ENCODE measurements around the gene TGIF2. TPM values are rescaled to one million over a fixed set of nuclear protein-coding genes. Genes with fewer than 3 reads are reported as not detected.

Gene TGIF2
- total RNA-seq, 1 experiment from 2014 or later = 81.7 TPM

GRCh38 chr20:36547186-36548005, 26.0 kb upstream of the TGIF2 start:
- Histone ChIP-seq H3K23ac (ENCODE audit: insufficient read length, low read depth, low read length) (no peak overlapping the region), H2AFZ (ENCODE audit: low read length) (no peak overlapping the region), H2BK12ac (ENCODE audit: insufficient read length, low read depth, low read length) (no peak overlapping the region), H2BK15ac (ENCODE audit: low read depth, low read length) (no peak overlapping the region), H3K4me1 (ENCODE audit: insufficient read depth, low read length) (no peaks in the 10 kb centered on the region; the same call in 1 of the 2 replicates), H4K20me1 (ENCODE audit: control insufficient read depth, insufficient read depth, insufficient read length) (no peaks in the 10 kb centered on the region), H2AK5ac (ENCODE audit: insufficient read length, low read length) (no peak overlapping the region), H2BK20ac (ENCODE audit: low read depth, low read length, poor library complexity, severe bottlenecking) (no peak overlapping the region), H4K91ac (ENCODE audit: insufficient read length, low read depth, low read length) (no peak overlapping the region), H3K14ac (ENCODE audit: insufficient read depth, low read length) (no peak overlapping the region), H3K79me1 (ENCODE audit: insufficient read depth, low read depth, low read length, poor library complexity, severe bottlenecking) (no peaks in the 10 kb centered on the region), H3K4ac (ENCODE audit: low read depth, low read length) (no peak overlapping the region), H3K9ac (ENCODE audit: extremely low read depth, insufficient read length, low read length) (no peak overlapping the region), H3K23me2 (ENCODE audit: insufficient read length, low read depth, low read length, poor library complexity, severe bottlenecking) (no peaks in the 10 kb centered on the region), H4K5ac (ENCODE audit: insufficient read length, low read depth, low read length) (no peak overlapping the region), H3K18ac (ENCODE audit: insufficient read length, low read depth, low read length) (no peak overlapping the region), H2BK5ac (ENCODE audit: insufficient read length, low read length) (no peak overlapping the region), H3K27ac (ENCODE audit: insufficient read length, low read depth, low read length) (no peak overlapping the region), H3K56ac (ENCODE audit: insufficient read length, low read depth, low read length) (no peak overlapping the region), H4K8ac (replicated peaks; ENCODE audit: insufficient read length, low read depth, low read length) (no peak overlapping the region), H3K9me3 (ENCODE audit: control insufficient read depth, low read depth, low read length) (no peaks in the 10 kb centered on the region), H3K27me3 (ENCODE audit: insufficient read depth, low read length) (no peaks in the 10 kb centered on the region), H2BK120ac (ENCODE audit: low read depth, low read length, poor library complexity, severe bottlenecking) (no peak overlapping the region), H3K79me2 (ENCODE audit: insufficient read depth, low read length) (no peaks in the 10 kb centered on the region; the same call in 1 of the 2 replicates), H3K4me2 (ENCODE audit: insufficient read depth, insufficient read length, low read length) (no peak overlapping the region), H3T11ph (ENCODE audit: low read length) (no peak overlapping the region)
- peaks cover 19 to 21% of the 10 kb centered on the region in 2 experiments for H3K4me1 Mint-ChIP-seq
- TF ChIP-seq, protein P1, sequence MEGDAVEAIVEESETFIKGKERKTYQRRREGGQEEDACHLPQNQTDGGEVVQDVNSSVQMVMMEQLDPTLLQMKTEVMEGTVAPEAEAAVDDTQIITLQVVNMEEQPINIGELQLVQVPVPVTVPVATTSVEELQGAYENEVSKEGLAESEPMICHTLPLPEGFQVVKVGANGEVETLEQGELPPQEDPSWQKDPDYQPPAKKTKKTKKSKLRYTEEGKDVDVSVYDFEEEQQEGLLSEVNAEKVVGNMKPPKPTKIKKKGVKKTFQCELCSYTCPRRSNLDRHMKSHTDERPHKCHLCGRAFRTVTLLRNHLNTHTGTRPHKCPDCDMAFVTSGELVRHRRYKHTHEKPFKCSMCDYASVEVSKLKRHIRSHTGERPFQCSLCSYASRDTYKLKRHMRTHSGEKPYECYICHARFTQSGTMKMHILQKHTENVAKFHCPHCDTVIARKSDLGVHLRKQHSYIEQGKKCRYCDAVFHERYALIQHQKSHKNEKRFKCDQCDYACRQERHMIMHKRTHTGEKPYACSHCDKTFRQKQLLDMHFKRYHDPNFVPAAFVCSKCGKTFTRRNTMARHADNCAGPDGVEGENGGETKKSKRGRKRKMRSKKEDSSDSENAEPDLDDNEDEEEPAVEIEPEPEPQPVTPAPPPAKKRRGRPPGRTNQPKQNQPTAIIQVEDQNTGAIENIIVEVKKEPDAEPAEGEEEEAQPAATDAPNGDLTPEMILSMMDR (conservative IDR thresholded peaks at IDR 0.05) = no peak
- no peak for DNase-seq
- no peak overlapping the region for H3K4me3 Mint-ChIP-seq
- H3K27me3 Mint-ChIP-seq (ENCODE audit: low read depth) = no peaks in the 10 kb centered on the region
- peaks cover 13 to 37% (median 22%) of the 10 kb centered on the region in 3 experiments; a peak in 6 of 7 replicates for H3K36me3 Mint-ChIP-seq (ENCODE audit: insufficient read depth in 1 of 3, low read depth in 3 of 3)
- no peak overlapping the region; a peak in 1 of 7 replicates for H3K27ac Mint-ChIP-seq
- H3K9me3 Mint-ChIP-seq = no peaks in the 10 kb centered on the region
- no CpG with 5 or more reads among the region's 12 CpGs for WGBS (ENCODE audit: extremely low coverage, insufficient read length, low lambda C conversion rate)
